ENCODE measurements around the gene CCDC93.

The CCDC93 gene

DNA sequence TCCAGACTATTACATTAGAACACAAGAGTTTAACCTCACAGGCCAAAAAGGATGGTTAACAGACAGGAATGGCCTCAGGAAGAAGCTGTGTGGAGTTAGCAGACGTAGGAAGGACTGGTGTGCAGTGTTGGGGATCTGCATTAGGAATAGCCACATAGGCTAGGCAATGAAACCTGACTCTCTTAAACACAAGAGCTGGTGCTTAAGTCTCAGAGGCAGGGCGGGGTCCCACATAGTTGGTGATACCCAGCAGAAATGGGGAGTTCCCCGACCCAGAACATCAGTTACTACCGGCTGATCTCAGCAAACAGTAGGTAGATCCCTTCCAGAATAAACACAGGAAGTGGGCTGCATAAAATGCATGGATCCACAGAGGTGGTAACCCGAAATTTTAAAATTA, 64.1 kb downstream of the CCDC93 start:
- TF ChIP-seq, protein P1, sequence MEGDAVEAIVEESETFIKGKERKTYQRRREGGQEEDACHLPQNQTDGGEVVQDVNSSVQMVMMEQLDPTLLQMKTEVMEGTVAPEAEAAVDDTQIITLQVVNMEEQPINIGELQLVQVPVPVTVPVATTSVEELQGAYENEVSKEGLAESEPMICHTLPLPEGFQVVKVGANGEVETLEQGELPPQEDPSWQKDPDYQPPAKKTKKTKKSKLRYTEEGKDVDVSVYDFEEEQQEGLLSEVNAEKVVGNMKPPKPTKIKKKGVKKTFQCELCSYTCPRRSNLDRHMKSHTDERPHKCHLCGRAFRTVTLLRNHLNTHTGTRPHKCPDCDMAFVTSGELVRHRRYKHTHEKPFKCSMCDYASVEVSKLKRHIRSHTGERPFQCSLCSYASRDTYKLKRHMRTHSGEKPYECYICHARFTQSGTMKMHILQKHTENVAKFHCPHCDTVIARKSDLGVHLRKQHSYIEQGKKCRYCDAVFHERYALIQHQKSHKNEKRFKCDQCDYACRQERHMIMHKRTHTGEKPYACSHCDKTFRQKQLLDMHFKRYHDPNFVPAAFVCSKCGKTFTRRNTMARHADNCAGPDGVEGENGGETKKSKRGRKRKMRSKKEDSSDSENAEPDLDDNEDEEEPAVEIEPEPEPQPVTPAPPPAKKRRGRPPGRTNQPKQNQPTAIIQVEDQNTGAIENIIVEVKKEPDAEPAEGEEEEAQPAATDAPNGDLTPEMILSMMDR (IDR thresholded peaks at IDR 0.05; ENCODE audit: borderline replicate concordance, insufficient read depth, low read depth, low read length), result no peak
- H3K4me3 ChIP-seq (ENCODE audit: low read depth, low read length), result no peak overlapping the region

DNA sequence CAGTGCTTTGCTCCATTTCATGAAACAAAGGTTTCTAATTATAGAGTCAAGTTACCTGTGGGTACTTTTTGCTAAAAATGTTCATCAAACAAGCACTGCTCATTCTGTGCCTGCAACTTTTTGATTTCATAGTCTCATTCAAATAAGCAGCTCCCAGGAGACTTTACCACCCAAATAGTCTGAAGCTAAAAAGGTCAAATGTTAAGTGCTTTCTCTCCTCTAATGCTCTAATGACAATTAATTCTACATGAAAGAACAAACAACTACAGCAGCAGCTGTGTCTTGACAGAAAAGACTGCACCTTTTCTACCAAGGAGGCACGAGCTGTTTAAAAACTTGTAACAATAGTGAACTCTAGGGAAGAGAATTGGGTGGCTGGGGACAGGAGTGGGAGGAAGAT, 65.3 kb downstream of the CCDC93 start:
- H3K4me3 ChIP-seq (ENCODE audit: low read depth, low read length), result no peak overlapping the region
- TF ChIP-seq, protein P1 (IDR thresholded peaks at IDR 0.05; ENCODE audit: borderline replicate concordance, insufficient read depth, low read depth, low read length), result no peak

DNA sequence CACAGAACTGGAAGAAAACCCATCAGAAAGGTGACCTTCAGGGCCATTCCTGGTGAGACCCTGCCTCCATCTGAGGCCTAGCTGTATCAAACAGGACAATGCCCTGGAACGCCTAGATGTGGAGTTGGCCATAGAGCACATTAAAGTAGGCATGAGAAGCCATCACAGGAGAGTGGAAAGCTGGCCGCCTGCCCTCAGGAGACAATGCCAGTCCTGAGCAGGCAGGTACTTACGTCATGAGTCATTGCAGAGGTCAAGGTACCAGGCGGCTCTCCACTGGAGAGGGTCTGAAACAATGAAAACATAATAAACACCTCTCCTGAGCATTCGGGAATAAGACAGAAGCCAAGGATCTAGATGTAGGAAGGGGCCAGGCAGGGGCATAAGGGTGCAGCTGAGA, 68.6 kb downstream of the CCDC93 start:
- no peak overlapping the region for H3K4me3 ChIP-seq (ENCODE audit: low read depth, low read length)
- TF ChIP-seq, protein P1 (IDR thresholded peaks at IDR 0.05; ENCODE audit: borderline replicate concordance, insufficient read depth, low read depth, low read length), result no peak

DNA sequence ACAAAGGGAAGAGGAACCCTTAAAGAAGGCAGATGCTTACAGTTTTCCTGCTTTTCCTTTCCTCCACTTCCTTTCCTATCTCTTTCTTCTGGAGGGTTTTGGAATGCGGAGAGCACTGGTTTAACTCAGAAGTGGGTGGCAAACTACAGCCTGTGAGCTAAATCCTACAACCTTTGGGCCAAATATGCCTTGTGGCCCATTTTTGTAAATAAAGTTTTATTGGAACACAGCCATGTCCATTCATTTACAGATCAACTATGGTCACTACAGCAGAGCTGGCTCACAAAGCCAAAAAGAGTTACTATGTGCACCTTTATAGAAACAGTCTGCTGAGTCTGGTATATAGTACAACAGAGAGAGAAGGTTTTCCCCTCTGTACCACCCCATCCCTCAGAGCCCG, 69.1 kb downstream of the CCDC93 start:
- H3K4me3 ChIP-seq (ENCODE audit: low read depth, low read length), result no peak overlapping the region
- TF ChIP-seq, protein P1 (IDR thresholded peaks at IDR 0.05; ENCODE audit: borderline replicate concordance, insufficient read depth, low read depth, low read length), result no peak

DNA sequence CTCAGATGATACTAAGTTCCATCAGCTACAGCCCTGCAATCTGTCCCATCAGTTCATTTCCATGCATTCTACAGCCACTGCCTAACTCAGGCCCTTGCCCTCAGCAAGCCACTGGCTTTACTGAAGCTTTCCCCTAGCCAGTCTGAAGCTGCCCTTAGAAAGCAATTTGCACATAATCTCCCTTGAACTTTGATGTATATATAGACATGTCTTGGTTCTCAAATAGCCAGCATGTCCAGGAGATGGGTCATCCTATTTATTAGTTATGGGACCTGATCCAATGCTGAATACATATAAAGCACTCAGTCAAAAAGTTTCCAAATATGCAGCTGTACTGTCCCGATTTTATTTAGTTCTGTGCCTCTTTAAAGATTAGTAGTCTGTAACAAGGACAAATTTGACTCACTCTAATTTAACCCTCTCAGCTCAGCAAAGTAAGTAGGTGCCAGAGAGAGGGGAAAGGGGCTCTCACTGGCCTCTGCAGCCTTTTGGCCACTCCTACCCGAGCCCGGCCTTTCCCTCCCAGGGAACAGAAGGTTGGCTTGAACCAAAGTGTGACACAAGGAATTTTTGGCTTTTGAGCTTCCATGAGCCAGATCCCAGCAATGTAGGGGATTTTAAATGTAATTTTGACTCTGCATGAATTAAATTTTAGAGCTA, 70.7 kb downstream of the CCDC93 start:
- TF ChIP-seq, protein P1 (IDR thresholded peaks at IDR 0.05; ENCODE audit: borderline replicate concordance, insufficient read depth, low read depth, low read length), result no peak
- H3K4me3 ChIP-seq (ENCODE audit: low read depth, low read length), result no peak overlapping the region

DNA sequence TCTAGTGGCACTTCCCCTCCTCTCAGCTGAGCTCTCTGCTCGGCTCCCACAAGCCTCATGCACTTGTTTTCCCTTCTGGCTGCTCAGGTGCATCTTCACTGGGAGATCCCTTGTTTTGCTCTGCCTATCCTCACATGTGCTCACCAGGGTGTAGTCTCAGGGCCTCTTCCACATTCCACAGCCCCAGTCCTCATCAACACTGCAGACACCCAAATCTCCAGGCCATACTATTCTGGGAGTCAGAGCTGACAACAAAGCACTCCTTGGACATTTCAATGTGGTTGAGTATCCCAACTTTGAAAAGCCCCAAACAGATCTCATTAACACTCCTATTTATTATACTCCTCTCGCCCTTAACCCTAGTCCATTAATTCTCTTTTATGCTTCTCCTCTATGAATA, 71.3 kb downstream of the CCDC93 start:
- TF ChIP-seq, protein P1 (IDR thresholded peaks at IDR 0.05; ENCODE audit: borderline replicate concordance, insufficient read depth, low read depth, low read length), result no peak
- no peak overlapping the region for H3K4me3 ChIP-seq (ENCODE audit: low read depth, low read length)

DNA sequence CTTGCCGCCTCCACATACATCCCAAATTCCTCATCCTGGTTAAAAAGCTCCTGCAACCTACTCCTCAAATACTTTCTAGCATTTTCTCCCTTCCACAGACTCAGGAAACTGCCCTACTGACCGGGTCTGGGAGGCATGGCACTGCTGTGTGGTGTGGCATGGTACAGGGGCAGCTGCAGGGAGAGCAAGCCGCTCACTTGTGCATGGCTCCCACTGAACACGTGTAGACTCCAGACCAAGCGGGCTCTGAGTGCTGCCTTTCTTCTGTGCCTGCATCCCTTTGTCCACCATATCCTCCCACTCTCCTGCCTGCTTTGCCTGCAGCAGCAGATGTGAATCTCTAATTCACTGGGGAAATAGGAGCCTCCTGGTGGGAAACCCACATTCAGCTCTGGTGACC, 72.2 kb downstream of the CCDC93 start:
- H3K4me3 ChIP-seq (ENCODE audit: low read depth, low read length), result no peak overlapping the region
- TF ChIP-seq, protein P1 (IDR thresholded peaks at IDR 0.05; ENCODE audit: borderline replicate concordance, insufficient read depth, low read depth, low read length), result no peak

Data from GM12875 (cell line).